Thoracic aorta (tissue), 2 donors: ENCODE data around the gene IQSEC1. TPM values are rescaled to one million over a fixed set of nuclear protein-coding genes. Genes with fewer than 3 reads are reported as not detected.

Experiments used
- ATAC-seq: fragments of 150-250 bp; one replicate; pipeline ENCODE4 v1.8.0; 2017; ENCODE audit warnings: low read depth; ENCODE audit not compliant: insufficient number of reproducible peaks, low FRiP score
- DNase-seq: peaks from one replicate; pipeline ENCODE4 v3.0.0-alpha.2; 2020; ENCODE audit warnings: low spot score
- H3K27ac ChIP-seq, 2 donors: fragments of 200-600 bp; sonication (generic); 1 replicate in 1 of 2; 2 replicates in 1 of 2; pipeline ENCODE4 v1.5.1; 2016; ENCODE audit warnings: mild to moderate bottlenecking in 2 of 2, moderate library complexity in 2 of 2
- H3K27me3 ChIP-seq: fragments of 200-600 bp; sonication (generic); replicated peaks from 2 replicates; pipeline ENCODE4 v1.6.0; 2016; ENCODE audit warnings: mild to moderate bottlenecking; ENCODE audit not compliant: insufficient read depth
- H3K36me3 ChIP-seq: fragments of 200-600 bp; sonication (generic); one replicate; pipeline ENCODE4 v1.5.1; 2016
- H3K4me1 ChIP-seq, 2 donors: fragments of 200-600 bp; sonication (generic); 1 replicate in 1 of 2; 2 replicates in 1 of 2; pipeline versions ENCODE4 v1.5.1 to v1.6.0; 2016; ENCODE audit warnings: low read depth in 2 of 2, mild to moderate bottlenecking in 1 of 2; ENCODE audit not compliant: control insufficient read depth in 1 of 2
- H3K4me3 ChIP-seq: fragments of 200-600 bp; sonication (generic); 2 replicates; pipeline ENCODE4 v1.5.1; 2016; ENCODE audit warnings: mild to moderate bottlenecking
- H3K9me3 ChIP-seq: fragments of 200-600 bp; sonication (generic); 2 replicates; pipeline ENCODE4 v1.5.1; 2016
- total RNA-seq, 2 donors: library from RNA; depleted of rRNA; stranded (reverse); fragments of >200 nt; gene quantifications; one replicate each; pipeline versions ENCODE4 v1.1.0 to v1.2.3, GENCODE V29; 2016
- TF ChIP-seq, protein P1 (sequence below): fragments of 200-600 bp; sonication (generic); IDR thresholded peaks from one replicate; pipeline ENCODE4 v1.5.1; 2019; ENCODE audit warnings: antibody characterized with exemption

IQSEC1 gene
- total RNA-seq, 2 donors from 2014 or later = 93.6 to 121 TPM

GRCh38 chr3:13030684-13031083 lies 42.5 kb downstream of the IQSEC1 start:
- ATAC-seq (no peak), DNase-seq (no peak)
- Histone ChIP-seq H3K27me3 (no peaks in the 10 kb centered on the region), H3K4me3 (no peak overlapping the region), H3K9me3 (no peaks in the 10 kb centered on the region), H3K27ac (no peak overlapping the region), H3K36me3 (no peaks in the 10 kb centered on the region), H3K4me1 (no peaks in the 10 kb centered on the region)
- TF ChIP-seq, protein P1, sequence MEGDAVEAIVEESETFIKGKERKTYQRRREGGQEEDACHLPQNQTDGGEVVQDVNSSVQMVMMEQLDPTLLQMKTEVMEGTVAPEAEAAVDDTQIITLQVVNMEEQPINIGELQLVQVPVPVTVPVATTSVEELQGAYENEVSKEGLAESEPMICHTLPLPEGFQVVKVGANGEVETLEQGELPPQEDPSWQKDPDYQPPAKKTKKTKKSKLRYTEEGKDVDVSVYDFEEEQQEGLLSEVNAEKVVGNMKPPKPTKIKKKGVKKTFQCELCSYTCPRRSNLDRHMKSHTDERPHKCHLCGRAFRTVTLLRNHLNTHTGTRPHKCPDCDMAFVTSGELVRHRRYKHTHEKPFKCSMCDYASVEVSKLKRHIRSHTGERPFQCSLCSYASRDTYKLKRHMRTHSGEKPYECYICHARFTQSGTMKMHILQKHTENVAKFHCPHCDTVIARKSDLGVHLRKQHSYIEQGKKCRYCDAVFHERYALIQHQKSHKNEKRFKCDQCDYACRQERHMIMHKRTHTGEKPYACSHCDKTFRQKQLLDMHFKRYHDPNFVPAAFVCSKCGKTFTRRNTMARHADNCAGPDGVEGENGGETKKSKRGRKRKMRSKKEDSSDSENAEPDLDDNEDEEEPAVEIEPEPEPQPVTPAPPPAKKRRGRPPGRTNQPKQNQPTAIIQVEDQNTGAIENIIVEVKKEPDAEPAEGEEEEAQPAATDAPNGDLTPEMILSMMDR = no peak

DNA sequence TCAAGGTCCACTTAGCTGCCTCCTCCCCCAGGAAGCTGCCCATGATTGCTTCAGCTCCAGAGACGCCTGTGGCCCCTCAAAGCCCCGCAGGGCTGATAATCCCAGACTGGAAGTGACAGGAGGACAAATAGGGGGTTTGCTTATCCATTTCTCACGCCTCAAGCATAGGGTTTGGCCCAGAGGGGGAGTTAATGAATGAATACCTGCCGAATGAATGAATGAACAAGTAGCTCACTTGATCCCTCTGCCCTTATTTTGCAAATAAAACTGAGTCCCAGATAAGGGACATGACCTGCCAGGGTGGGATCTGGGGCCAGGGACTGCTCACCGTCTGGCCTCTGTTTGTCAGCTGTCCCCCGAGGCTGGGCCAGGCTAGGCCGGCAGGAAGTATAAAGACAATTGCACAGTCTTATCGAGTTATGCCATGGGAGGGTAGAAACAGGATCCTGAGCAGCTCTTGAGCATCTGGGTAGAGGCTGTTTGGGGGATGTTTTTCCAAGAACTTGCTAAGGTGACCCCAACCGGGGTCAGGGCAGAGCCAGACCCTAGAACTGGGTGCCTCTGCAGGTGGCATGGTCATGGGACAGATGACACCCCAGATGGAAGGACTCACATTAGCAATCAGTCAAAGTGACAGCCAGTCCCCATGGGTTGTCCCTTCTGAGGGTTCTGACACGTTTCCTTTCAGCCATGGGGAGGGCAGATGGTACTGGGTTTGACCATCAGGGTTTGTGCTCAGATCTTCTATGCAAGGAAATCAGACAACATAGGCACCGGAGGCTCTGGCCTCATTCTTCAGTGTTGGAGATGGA lies 45.0 kb downstream of the IQSEC1 start:
- Histone ChIP-seq H3K27ac (no peak overlapping the region), H3K4me3 (no peak overlapping the region), H3K9me3 (no peaks in the 10 kb centered on the region), H3K4me1 (peaks cover 0 to 11% of the 10 kb centered on the region in 2 donors), H3K27me3 (no peaks in the 10 kb centered on the region), H3K36me3 (no peaks in the 10 kb centered on the region)
- ATAC-seq = no peak
- DNase-seq = no peak
- TF ChIP-seq, protein P1 = no peak

- Histone ChIP-seq H3K9me3 (no peaks in the 10 kb centered on the region), H3K27me3 (no peaks in the 10 kb centered on the region), H3K36me3 (no peaks in the 10 kb centered on the region), H3K4me1 (peaks cover 8 to 21% of the 10 kb centered on the region in 2 donors), H3K4me3 (no peak overlapping the region), H3K27ac (no peak overlapping the region)
- ATAC-seq = no peak
- TF ChIP-seq, protein P1 = no peak
- no peak for DNase-seq
These were observed 46.1 kb downstream of the IQSEC1 start for GRCh38 chr3:13027154-13027553.

DNA sequence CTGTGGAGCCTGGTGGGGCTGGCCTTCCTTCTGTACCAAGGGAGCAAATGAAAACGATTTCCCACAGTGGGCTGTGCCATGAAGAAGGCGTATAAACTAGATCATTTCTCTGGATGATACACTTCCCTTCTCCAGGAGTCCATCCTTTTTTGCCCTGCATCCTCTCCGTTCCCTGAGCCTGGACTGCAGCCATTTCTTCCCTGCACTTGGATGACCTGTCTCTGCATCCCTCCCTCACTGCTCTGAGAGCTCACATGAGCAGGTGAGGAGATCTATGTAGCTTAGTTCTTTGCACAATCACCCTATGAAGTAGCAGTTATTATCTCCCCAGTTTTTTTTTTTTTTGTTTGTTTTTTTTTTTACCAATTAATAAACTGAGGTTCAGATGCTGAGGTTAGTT lies 46.7 kb downstream of the IQSEC1 start:
- H3K4me1 ChIP-seq = peaks cover 14 to 27% of the 10 kb centered on the region in 2 donors
- TF ChIP-seq, protein P1 = no peak
- no peaks in the 10 kb centered on the region for H3K36me3 ChIP-seq
- no peak overlapping the region for H3K4me3 ChIP-seq
- no peaks in the 10 kb centered on the region for H3K9me3 ChIP-seq
- DNase-seq = no peak
- ATAC-seq = no peak
- H3K27me3 ChIP-seq = no peaks in the 10 kb centered on the region
- H3K27ac ChIP-seq = no peak overlapping the region

GRCh38 chr3:13025778-13026518 lies 47.3 kb downstream of the IQSEC1 start:
- Histone ChIP-seq H3K27ac (peak overlapping the region in 1 of 2 donors; percentile 58), H3K4me3 (no peak overlapping the region), H3K9me3 (no peaks in the 10 kb centered on the region), H3K36me3 (no peaks in the 10 kb centered on the region), H3K27me3 (no peaks in the 10 kb centered on the region), H3K4me1 (peaks cover 20 to 33% of the 10 kb centered on the region in 2 donors)
- DNase-seq (no peak), ATAC-seq (no peak)
- TF ChIP-seq, protein P1 = no peak
